SK-N-SH treated with all-trans-retinoic acid at 6 μM for 48 hours (cell line): ENCODE measurements around the gene CIB1.

Source experiments
- ATAC-seq: fragments of 200-7000 bp; cut with Tn5 transposase; 3 replicates; pipeline ENCODE4 v1.9.1; 2020; ENCODE audit warnings: mild to moderate bottlenecking, moderate library complexity
- ARNTL ChIP-seq: fragments of 450-650 bp; formaldehyde crosslinking; IDR thresholded peaks from 2 replicates; pipeline ENCODE4 v1.5.0; 2020; ENCODE audit warnings: low read depth, mild to moderate bottlenecking, moderate library complexity, borderline replicate concordance
- CSDC2 ChIP-seq: fragments of 250-450 bp; sonication (Bioruptor Pico); IDR thresholded peaks from 2 replicates; pipeline ENCODE4 v1.5.0; 2020; ENCODE audit warnings: mild to moderate bottlenecking, moderate library complexity
- ESRRG ChIP-seq: fragments of 250-450 bp; sonication (Bioruptor Pico); IDR thresholded peaks from 2 replicates; pipeline ENCODE4 v1.6.1; 2021; ENCODE audit warnings: mild to moderate bottlenecking
- GLIS3 ChIP-seq: fragments of 250-450 bp; sonication (Bioruptor Pico); IDR thresholded peaks from 2 replicates; pipeline ENCODE4 v1.5.0; 2020; ENCODE audit warnings: mild to moderate bottlenecking, moderate library complexity
- ISL1 ChIP-seq: fragments of 250-450 bp; sonication (Bioruptor Pico); IDR thresholded peaks from 2 replicates; pipeline ENCODE4 v2.1.2; 2022; ENCODE audit warnings: mild to moderate bottlenecking, moderate library complexity
- OSR1 ChIP-seq: fragments of 250-450 bp; sonication (Bioruptor Pico); IDR thresholded peaks from 2 replicates; pipeline ENCODE4 v1.8.0; 2022; ENCODE audit warnings: moderate library complexity, mild to moderate bottlenecking, inconsistent platforms
- PPARA ChIP-seq: fragments of 250-450 bp; sonication (Bioruptor Pico); IDR thresholded peaks from 2 replicates; pipeline ENCODE4 v1.5.0; 2020; ENCODE audit warnings: mild to moderate bottlenecking, borderline replicate concordance
- RARB ChIP-seq: fragments of 250-450 bp; sonication (Bioruptor Pico); IDR thresholded peaks from 2 replicates; pipeline ENCODE4 v1.8.0; 2021; ENCODE audit warnings: mild to moderate bottlenecking, moderate library complexity
- SNAI2 ChIP-seq: fragments of 250-450 bp; sonication (Bioruptor Pico); IDR thresholded peaks from 2 replicates; pipeline ENCODE4 v1.5.0; 2020; ENCODE audit warnings: mild to moderate bottlenecking, moderate library complexity
- TCF4 ChIP-seq: fragments of 250-450 bp; sonication (Bioruptor Pico); IDR thresholded peaks from 2 replicates; pipeline ENCODE4 v1.8.0; 2021; ENCODE audit warnings: mild to moderate bottlenecking, moderate library complexity, borderline replicate concordance
- TOX ChIP-seq: fragments of 250-450 bp; sonication (Bioruptor Pico); IDR thresholded peaks from 2 replicates; pipeline ENCODE4 v1.8.0; 2021; ENCODE audit warnings: mild to moderate bottlenecking, moderate library complexity, borderline replicate concordance
- ZC3H10 ChIP-seq: fragments of 250-450 bp; sonication (Bioruptor Pico); IDR thresholded peaks from 2 replicates; pipeline ENCODE4 v1.5.1; 2021; ENCODE audit warnings: mild to moderate bottlenecking, moderate library complexity
- ZFP3 ChIP-seq: fragments of 250-450 bp; sonication (Bioruptor Pico); IDR thresholded peaks from 2 replicates; pipeline ENCODE4 v1.5.0; 2020; ENCODE audit warnings: mild to moderate bottlenecking, moderate library complexity
- ZFP30 ChIP-seq: fragments of 450-650 bp; formaldehyde crosslinking; IDR thresholded peaks from 2 replicates; pipeline ENCODE4 v1.5.0; 2022; ENCODE audit warnings: mild to moderate bottlenecking, moderate library complexity
- ZNF70 ChIP-seq: fragments of 450-650 bp; formaldehyde crosslinking; IDR thresholded peaks from 2 replicates; pipeline ENCODE4 v1.5.0; 2020; ENCODE audit warnings: mild to moderate bottlenecking, moderate library complexity
- ZNF8 ChIP-seq: fragments of 450-650 bp; formaldehyde crosslinking; IDR thresholded peaks from 2 replicates; pipeline ENCODE4 v1.5.0; 2020; ENCODE audit warnings: mild to moderate bottlenecking, moderate library complexity
- TF ChIP-seq, protein P1 (sequence below): fragments of 250-450 bp; sonication (Bioruptor Pico); IDR thresholded peaks from 2 replicates; pipeline ENCODE4 v1.5.1; 2020; ENCODE audit warnings: low read depth, mild to moderate bottlenecking, moderate library complexity
- TF ChIP-seq, protein P2 (sequence below): fragments of 250-450 bp; sonication (Bioruptor Pico); IDR thresholded peaks from 2 replicates; pipeline ENCODE4 v1.8.0; 2021; ENCODE audit warnings: low read depth, mild to moderate bottlenecking, moderate library complexity, borderline replicate concordance
- TF ChIP-seq, protein P3 (sequence below): fragments of 250-450 bp; sonication (Bioruptor Pico); IDR thresholded peaks from 2 replicates; pipeline ENCODE4 v1.5.1; 2021; ENCODE audit warnings: mild to moderate bottlenecking, moderate library complexity
- TF ChIP-seq, protein P4 (sequence below): fragments of 250-450 bp; sonication (Bioruptor Pico); IDR thresholded peaks from 2 replicates; pipeline ENCODE4 v1.8.0; 2020; ENCODE audit warnings: mild to moderate bottlenecking, moderate library complexity, borderline replicate concordance
- TF ChIP-seq, protein P5 (sequence below): fragments of 250-450 bp; sonication (Bioruptor Pico); IDR thresholded peaks from 2 replicates; pipeline ENCODE4 v1.5.0; 2020; ENCODE audit warnings: mild to moderate bottlenecking, moderate library complexity

The CIB1 gene

DNA sequence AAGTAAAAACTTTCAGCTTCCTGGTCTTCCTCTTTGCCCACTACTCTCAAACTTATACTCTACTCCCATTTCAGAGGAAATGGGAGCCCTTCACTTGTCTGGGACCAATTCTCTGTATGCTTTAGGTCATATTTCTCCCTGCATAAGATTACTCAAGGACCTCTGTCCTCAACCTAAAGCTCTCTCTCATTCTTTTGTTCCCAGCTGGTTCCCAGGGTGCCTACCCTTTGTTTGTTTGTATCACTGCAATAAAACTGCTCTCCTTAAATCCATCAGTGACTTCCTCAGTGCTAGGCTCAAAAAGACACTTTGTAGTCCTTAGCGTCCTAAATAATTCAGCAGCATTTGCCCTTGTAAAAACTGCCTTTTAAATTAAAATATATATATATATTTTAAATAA lies 34.7 kb upstream of the CIB1 start:
- TF ChIP-seq ZNF70 (CRISPR knock-in tag) (no peak), ISL1 (CRISPR knock-in tag) (no peak), ARNTL (CRISPR knock-in tag) (no peak), SNAI2 (CRISPR knock-in tag) (no peak), ZFP30 (CRISPR knock-in tag) (no peak), ZFP3 (CRISPR knock-in tag) (no peak), ESRRG (CRISPR knock-in tag) (no peak), TOX (CRISPR knock-in tag) (no peak), CSDC2 (no peak), PPARA (CRISPR knock-in tag) (no peak), GLIS3 (CRISPR knock-in tag) (no peak), OSR1 (no peak), RARB (no peak), TCF4 (CRISPR knock-in tag) (no peak)
- TF ChIP-seq, protein P1, sequence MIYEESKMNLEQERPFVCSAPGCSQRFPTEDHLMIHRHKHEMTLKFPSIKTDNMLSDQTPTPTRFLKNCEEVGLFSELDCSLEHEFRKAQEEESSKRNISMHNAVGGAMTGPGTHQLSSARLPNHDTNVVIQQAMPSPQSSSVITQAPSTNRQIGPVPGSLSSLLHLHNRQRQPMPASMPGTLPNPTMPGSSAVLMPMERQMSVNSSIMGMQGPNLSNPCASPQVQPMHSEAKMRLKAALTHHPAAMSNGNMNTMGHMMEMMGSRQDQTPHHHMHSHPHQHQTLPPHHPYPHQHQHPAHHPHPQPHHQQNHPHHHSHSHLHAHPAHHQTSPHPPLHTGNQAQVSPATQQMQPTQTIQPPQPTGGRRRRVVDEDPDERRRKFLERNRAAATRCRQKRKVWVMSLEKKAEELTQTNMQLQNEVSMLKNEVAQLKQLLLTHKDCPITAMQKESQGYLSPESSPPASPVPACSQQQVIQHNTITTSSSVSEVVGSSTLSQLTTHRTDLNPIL (CRISPR knock-in tag): no peak
- TF ChIP-seq, protein P2, sequence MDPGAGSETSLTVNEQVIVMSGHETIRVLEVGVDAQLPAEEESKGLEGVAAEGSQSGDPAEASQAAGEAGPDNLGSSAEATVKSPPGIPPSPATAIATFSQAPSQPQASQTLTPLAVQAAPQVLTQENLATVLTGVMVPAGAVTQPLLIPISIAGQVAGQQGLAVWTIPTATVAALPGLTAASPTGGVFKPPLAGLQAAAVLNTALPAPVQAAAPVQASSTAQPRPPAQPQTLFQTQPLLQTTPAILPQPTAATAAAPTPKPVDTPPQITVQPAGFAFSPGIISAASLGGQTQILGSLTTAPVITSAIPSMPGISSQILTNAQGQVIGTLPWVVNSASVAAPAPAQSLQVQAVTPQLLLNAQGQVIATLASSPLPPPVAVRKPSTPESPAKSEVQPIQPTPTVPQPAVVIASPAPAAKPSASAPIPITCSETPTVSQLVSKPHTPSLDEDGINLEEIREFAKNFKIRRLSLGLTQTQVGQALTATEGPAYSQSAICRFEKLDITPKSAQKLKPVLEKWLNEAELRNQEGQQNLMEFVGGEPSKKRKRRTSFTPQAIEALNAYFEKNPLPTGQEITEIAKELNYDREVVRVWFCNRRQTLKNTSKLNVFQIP (CRISPR knock-in tag): no peak
- TF ChIP-seq, protein P3, sequence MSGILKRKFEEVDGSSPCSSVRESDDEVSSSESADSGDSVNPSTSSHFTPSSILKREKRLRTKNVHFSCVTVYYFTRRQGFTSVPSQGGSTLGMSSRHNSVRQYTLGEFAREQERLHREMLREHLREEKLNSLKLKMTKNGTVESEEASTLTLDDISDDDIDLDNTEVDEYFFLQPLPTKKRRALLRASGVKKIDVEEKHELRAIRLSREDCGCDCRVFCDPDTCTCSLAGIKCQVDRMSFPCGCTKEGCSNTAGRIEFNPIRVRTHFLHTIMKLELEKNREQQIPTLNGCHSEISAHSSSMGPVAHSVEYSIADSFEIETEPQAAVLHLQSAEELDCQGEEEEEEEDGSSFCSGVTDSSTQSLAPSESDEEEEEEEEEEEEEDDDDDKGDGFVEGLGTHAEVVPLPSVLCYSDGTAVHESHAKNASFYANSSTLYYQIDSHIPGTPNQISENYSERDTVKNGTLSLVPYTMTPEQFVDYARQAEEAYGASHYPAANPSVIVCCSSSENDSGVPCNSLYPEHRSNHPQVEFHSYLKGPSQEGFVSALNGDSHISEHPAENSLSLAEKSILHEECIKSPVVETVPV (CRISPR knock-in tag): no peak
- no peak for ATAC-seq

DNA sequence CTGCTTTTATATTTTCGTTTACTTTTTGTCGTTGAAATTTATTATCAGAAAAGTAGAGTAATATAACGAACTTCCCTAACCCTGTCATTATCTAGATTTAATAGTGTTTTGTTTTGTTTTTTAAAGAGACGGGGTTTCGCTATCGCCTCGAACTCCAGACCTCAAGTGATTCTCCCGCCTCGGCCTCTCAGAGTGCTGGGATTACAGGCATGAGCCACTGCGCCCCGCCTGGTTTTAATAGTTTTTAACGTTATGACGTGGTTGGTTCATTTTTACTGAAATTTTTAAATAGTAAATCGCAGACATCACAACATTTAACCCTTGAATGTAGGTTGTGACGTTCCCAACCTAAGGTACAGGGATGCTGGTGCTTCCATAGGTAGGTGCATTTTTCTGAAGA lies 32.7 kb upstream of the CIB1 start:
- 0 out of 3 replicates have a peak, but pooled peaks have one; percentile 10 for ATAC-seq
- TF ChIP-seq, protein P4, sequence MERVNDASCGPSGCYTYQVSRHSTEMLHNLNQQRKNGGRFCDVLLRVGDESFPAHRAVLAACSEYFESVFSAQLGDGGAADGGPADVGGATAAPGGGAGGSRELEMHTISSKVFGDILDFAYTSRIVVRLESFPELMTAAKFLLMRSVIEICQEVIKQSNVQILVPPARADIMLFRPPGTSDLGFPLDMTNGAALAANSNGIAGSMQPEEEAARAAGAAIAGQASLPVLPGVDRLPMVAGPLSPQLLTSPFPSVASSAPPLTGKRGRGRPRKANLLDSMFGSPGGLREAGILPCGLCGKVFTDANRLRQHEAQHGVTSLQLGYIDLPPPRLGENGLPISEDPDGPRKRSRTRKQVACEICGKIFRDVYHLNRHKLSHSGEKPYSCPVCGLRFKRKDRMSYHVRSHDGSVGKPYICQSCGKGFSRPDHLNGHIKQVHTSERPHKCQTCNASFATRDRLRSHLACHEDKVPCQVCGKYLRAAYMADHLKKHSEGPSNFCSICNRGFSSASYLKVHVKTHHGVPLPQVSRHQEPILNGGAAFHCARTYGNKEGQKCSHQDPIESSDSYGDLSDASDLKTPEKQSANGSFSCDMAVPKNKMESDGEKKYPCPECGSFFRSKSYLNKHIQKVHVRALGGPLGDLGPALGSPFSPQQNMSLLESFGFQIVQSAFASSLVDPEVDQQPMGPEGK: no peak
- TF ChIP-seq, protein P2 (CRISPR knock-in tag): no peak
- TF ChIP-seq ZFP3 (CRISPR knock-in tag) (no peak), ZNF8 (CRISPR knock-in tag) (no peak), ISL1 (CRISPR knock-in tag) (no peak), ZFP30 (CRISPR knock-in tag) (no peak), ARNTL (CRISPR knock-in tag) (no peak), SNAI2 (CRISPR knock-in tag) (no peak), PPARA (CRISPR knock-in tag) (no peak), RARB (no peak), ZNF70 (CRISPR knock-in tag) (no peak), ESRRG (CRISPR knock-in tag) (no peak), CSDC2 (no peak), GLIS3 (CRISPR knock-in tag) (no peak), ZC3H10 (CRISPR knock-in tag) (no peak), TOX (CRISPR knock-in tag) (no peak), OSR1 (no peak)
- TF ChIP-seq, protein P1 (CRISPR knock-in tag): no peak
- TF ChIP-seq, protein P3 (CRISPR knock-in tag): no peak
- TF ChIP-seq, protein P5, sequence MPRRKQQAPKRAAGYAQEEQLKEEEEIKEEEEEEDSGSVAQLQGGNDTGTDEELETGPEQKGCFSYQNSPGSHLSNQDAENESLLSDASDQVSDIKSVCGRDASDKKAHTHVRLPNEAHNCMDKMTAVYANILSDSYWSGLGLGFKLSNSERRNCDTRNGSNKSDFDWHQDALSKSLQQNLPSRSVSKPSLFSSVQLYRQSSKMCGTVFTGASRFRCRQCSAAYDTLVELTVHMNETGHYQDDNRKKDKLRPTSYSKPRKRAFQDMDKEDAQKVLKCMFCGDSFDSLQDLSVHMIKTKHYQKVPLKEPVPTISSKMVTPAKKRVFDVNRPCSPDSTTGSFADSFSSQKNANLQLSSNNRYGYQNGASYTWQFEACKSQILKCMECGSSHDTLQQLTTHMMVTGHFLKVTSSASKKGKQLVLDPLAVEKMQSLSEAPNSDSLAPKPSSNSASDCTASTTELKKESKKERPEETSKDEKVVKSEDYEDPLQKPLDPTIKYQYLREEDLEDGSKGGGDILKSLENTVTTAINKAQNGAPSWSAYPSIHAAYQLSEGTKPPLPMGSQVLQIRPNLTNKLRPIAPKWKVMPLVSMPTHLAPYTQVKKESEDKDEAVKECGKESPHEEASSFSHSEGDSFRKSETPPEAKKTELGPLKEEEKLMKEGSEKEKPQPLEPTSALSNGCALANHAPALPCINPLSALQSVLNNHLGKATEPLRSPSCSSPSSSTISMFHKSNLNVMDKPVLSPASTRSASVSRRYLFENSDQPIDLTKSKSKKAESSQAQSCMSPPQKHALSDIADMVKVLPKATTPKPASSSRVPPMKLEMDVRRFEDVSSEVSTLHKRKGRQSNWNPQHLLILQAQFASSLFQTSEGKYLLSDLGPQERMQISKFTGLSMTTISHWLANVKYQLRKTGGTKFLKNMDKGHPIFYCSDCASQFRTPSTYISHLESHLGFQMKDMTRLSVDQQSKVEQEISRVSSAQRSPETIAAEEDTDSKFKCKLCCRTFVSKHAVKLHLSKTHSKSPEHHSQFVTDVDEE (CRISPR knock-in tag): no peak
